OCI-LY1 (cell line): ENCODE data around the gene S100A8.

Source experiments
- CTCF ChIP-seq: fragments of 200-600 bp; sonication (generic), shearing (Covaris generic); IDR thresholded peaks from 2 replicates; pipeline ENCODE4 v1.5.1; 2017; ENCODE audit warnings: mild to moderate bottlenecking, antibody characterized with exemption, low read length, moderate library complexity, mixed read lengths
- EZH2 ChIP-seq: fragments of 200-600 bp; sonication (generic), shearing (Covaris generic); IDR thresholded peaks from 2 replicates; pipeline ENCODE4 v1.8.0; 2017; ENCODE audit warnings: borderline replicate concordance, mixed run types, mild to moderate bottlenecking, antibody characterized with exemption, low read length, moderate library complexity, mixed read lengths

GRCh38 chr1:153356392-153357075 is 34.3 kb downstream of the S100A8 start:
- no peak for TF ChIP-seq CTCF
- TF ChIP-seq EZH2, result no peak
